GM23338 (cell line): Measurements from ENCODE around the gene EXOC3L4. TPM values are rescaled to one million over a fixed set of nuclear protein-coding genes. Genes with fewer than 3 reads are reported as not detected.

Experiments
- ATAC-seq: fragments of 200-7000 bp; cut with Tn5 transposase; 3 replicates; pipeline ENCODE4 v1.9.1; 2020
- DNase-seq: peaks from one replicate; pipeline ENCODE4 v3.0.0-alpha.2; 2015; ENCODE audit warnings: low spot score
- H2AFZ ChIP-seq: fragments of 200-600 bp; sonication (generic); 2 replicates; pipeline ENCODE4 v1.8.0; 2016; ENCODE audit warnings: antibody characterized with exemption, mild to moderate bottlenecking, moderate library complexity
- H3F3A ChIP-seq: fragments of 200-600 bp; sonication (generic); replicated peaks from 2 replicates; pipeline ENCODE4 v1.8.0; 2017; ENCODE audit warnings: antibody characterized with exemption, mixed run types, low read depth
- H3K27ac ChIP-seq: fragments of 200-600 bp; sonication (generic); 2 replicates; pipeline ENCODE4 v1.6.1; 2016; ENCODE audit warnings: low read depth
- H3K27me3 ChIP-seq: fragments of 200-600 bp; sonication (generic); 2 replicates; pipeline ENCODE4 v1.8.0; 2016; ENCODE audit warnings: mild to moderate bottlenecking, mixed run types, moderate library complexity; ENCODE audit not compliant: insufficient read depth
- H3K36me3 ChIP-seq: fragments of 200-600 bp; sonication (generic); 2 replicates; pipeline ENCODE4 v1.8.0; 2016; ENCODE audit warnings: mild to moderate bottlenecking; ENCODE audit not compliant: insufficient read depth
- H3K4me1 ChIP-seq: fragments of 200-600 bp; sonication (generic); 2 replicates; pipeline ENCODE4 v1.8.0; 2016; ENCODE audit warnings: mild to moderate bottlenecking, moderate library complexity; ENCODE audit not compliant: insufficient read depth
- H3K4me2 ChIP-seq: fragments of 200-600 bp; sonication (generic); 2 replicates; pipeline ENCODE4 v1.7.1; 2017; ENCODE audit warnings: mixed run types
- H3K4me3 ChIP-seq: fragments of 200-600 bp; sonication (generic); 2 replicates; pipeline ENCODE4 v1.6.1; 2016; ENCODE audit warnings: mixed run types
- H3K79me2 ChIP-seq: fragments of 200-600 bp; sonication (generic); replicated peaks from 2 replicates; pipeline ENCODE4 v1.8.0; 2017; ENCODE audit warnings: mild to moderate bottlenecking; ENCODE audit not compliant: insufficient read depth
- H3K9me2 ChIP-seq: fragments of 200-600 bp; sonication (generic); 2 replicates; pipeline ENCODE4 v1.8.0; 2017; ENCODE audit not compliant: insufficient read depth
- H4K20me1 ChIP-seq: fragments of 200-600 bp; sonication (generic); replicated peaks from 2 replicates; pipeline ENCODE4 v1.8.0; 2017; ENCODE audit warnings: mild to moderate bottlenecking; ENCODE audit not compliant: insufficient read depth
- H3K27ac Mint-ChIP-seq: 2 replicates; pipeline ENCODE4 v1.8.0; 2020; ENCODE audit warnings: inconsistent platforms, mild to moderate bottlenecking, moderate library complexity, mixed read lengths
- H3K27me3 Mint-ChIP-seq: 3 replicates; pipeline ENCODE4 v1.8.0; 2022; ENCODE audit warnings: low read depth, mild to moderate bottlenecking, moderate library complexity, mixed read lengths, inconsistent platforms; ENCODE audit not compliant: insufficient read depth, poor library complexity
- H3K36me3 Mint-ChIP-seq: 3 replicates; pipeline ENCODE4 v1.8.0; 2021; ENCODE audit warnings: low read depth, mild to moderate bottlenecking, inconsistent platforms, moderate library complexity, mixed read lengths
- H3K4me1 Mint-ChIP-seq: 3 replicates; pipeline ENCODE4 v1.8.0; 2020; ENCODE audit warnings: mild to moderate bottlenecking, inconsistent platforms, mixed read lengths
- H3K4me3 Mint-ChIP-seq: 3 replicates; pipeline ENCODE4 v1.8.0; 2021; ENCODE audit warnings: moderate library complexity, mild to moderate bottlenecking, inconsistent platforms, mixed read lengths
- H3K9me3 Mint-ChIP-seq: 3 replicates; pipeline ENCODE4 v1.8.0; 2020; ENCODE audit warnings: moderate library complexity, mild to moderate bottlenecking, inconsistent platforms, mixed read lengths
- JUNB ChIP-seq: IDR thresholded peaks from one replicate; pipeline ENCODE4 v1.6.1; 2016; ENCODE audit warnings: antibody characterized with exemption; ENCODE audit not compliant: unreplicated experiment
- NANOG ChIP-seq: IDR thresholded peaks from 2 replicates; pipeline ENCODE4 v1.6.1; 2016; ENCODE audit warnings: antibody characterized with exemption, borderline replicate concordance
- STAT1 ChIP-seq: IDR thresholded peaks from one replicate; pipeline ENCODE4 v1.6.1; 2016; ENCODE audit warnings: antibody characterized with exemption; ENCODE audit not compliant: unreplicated experiment
- polyA plus RNA-seq: library from polyadenylated mRNA; unstranded; fragments of >200 nt; fragmentation: Nextera tagmentation; extraction: Ambion mirVana; gene quantifications from 2 replicates; pipeline ENCODE4 v1.2.1, GENCODE V29; 2016
- total RNA-seq: library from RNA; depleted of rRNA; stranded (reverse); fragments of >200 nt; shearing (Covaris generic); gene quantifications from 2 replicates; pipeline ENCODE4 v1.2.3, GENCODE V29; 2014
- TF ChIP-seq, protein P1 (sequence below): fragments of 250-450 bp; sonication (Bioruptor Pico); IDR thresholded peaks from 2 replicates; pipeline ENCODE4 v1.5.0; 2020; ENCODE audit warnings: mild to moderate bottlenecking, moderate library complexity
- TF ChIP-seq, protein P2 (sequence below): IDR thresholded peaks from 2 replicates; pipeline ENCODE4 v1.6.1; 2016; ENCODE audit warnings: antibody characterized with exemption

The EXOC3L4 gene
- total and polyA plus RNA-seq, 2 experiments from 2014 or later: not detected

DNA sequence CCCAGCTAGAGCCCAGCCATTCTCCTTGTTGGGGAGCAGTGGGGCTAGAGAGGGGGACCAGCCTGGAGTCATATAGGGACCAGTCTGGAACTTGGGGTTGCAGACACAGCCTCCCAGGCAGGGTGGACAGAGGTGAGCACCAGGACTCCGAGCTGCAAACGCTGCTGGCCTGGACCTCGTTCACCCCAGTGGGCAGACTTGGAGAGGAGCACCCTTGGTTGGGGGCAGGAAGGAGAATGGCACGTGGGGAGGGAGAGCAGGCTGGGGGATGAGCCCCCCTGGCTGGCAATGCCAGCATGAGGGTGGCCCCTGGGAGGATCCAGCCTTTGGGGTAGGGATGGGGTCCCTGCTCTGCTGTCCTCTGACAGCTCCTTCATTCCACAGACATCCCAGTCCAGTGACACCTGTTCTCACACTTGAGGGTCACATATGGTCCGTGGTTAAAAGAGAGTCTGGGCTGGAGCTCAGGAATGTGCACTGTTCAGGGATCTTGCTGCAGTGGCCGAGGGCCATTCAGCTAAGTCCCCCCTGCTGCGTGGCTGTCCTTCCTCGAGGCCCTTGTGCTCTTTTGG lies 7.7 kb upstream of the EXOC3L4 start (continued):
- TF ChIP-seq, protein P1, sequence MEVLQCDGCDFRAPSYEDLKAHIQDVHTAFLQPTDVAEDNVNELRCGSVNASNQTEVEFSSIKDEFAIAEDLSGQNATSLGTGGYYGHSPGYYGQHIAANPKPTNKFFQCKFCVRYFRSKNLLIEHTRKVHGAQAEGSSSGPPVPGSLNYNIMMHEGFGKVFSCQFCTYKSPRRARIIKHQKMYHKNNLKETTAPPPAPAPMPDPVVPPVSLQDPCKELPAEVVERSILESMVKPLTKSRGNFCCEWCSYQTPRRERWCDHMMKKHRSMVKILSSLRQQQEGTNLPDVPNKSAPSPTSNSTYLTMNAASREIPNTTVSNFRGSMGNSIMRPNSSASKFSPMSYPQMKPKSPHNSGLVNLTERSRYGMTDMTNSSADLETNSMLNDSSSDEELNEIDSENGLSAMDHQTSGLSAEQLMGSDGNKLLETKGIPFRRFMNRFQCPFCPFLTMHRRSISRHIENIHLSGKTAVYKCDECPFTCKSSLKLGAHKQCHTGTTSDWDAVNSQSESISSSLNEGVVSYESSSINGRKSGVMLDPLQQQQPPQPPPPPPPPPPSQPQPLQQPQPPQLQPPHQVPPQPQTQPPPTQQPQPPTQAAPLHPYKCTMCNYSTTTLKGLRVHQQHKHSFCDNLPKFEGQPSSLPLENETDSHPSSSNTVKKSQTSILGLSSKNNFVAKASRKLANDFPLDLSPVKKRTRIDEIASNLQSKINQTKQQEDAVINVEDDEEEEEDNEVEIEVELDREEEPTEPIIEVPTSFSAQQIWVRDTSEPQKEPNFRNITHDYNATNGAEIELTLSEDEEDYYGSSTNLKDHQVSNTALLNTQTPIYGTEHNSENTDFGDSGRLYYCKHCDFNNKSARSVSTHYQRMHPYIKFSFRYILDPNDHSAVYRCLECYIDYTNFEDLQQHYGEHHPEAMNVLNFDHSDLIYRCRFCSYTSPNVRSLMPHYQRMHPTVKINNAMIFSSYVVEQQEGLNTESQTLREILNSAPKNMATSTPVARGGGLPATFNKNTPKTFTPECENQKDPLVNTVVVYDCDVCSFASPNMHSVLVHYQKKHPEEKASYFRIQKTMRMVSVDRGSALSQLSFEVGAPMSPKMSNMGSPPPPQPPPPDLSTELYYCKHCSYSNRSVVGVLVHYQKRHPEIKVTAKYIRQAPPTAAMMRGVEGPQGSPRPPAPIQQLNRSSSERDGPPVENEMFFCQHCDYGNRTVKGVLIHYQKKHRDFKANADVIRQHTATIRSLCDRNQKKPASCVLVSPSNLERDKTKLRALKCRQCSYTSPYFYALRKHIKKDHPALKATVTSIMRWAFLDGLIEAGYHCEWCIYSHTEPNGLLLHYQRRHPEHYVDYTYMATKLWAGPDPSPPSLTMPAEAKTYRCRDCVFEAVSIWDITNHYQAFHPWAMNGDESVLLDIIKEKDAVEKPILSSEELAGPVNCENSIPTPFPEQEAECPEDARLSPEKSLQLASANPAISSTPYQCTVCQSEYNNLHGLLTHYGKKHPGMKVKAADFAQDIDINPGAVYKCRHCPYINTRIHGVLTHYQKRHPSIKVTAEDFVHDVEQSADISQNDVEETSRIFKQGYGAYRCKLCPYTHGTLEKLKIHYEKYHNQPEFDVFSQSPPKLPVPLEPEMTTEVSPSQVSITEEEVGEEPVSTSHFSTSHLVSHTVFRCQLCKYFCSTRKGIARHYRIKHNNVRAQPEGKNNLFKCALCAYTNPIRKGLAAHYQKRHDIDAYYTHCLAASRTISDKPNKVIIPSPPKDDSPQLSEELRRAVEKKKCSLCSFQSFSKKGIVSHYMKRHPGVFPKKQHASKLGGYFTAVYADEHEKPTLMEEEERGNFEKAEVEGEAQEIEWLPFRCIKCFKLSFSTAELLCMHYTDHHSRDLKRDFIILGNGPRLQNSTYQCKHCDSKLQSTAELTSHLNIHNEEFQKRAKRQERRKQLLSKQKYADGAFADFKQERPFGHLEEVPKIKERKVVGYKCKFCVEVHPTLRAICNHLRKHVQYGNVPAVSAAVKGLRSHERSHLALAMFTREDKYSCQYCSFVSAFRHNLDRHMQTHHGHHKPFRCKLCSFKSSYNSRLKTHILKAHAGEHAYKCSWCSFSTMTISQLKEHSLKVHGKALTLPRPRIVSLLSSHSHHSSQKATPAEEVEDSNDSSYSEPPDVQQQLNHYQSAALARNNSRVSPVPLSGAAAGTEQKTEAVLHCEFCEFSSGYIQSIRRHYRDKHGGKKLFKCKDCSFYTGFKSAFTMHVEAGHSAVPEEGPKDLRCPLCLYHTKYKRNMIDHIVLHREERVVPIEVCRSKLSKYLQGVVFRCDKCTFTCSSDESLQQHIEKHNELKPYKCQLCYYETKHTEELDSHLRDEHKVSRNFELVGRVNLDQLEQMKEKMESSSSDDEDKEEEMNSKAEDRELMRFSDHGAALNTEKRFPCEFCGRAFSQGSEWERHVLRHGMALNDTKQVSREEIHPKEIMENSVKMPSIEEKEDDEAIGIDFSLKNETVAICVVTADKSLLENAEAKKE (CRISPR knock-in tag): no peak
- no peak for TF ChIP-seq JUNB

GRCh38 chr14:103087343-103087835 lies 7.1 kb upstream of the EXOC3L4 start:
- H3K4me1 ChIP-seq: peaks cover 6% of the 10 kb centered on the region
- ATAC-seq: peak; percentile 3; the same call in 2 of the 3 replicates
- 0 out of 2 replicates have a peak, but pooled peaks cover 4% of the 10 kb centered on the region for H3F3A ChIP-seq
- Mint-ChIP-seq H3K27ac (no peak overlapping the region), H3K36me3 (no peaks in the 10 kb centered on the region), H3K9me3 (no peaks in the 10 kb centered on the region), H3K4me1 (peaks cover 6% of the 10 kb centered on the region; the same call in 2 of the 3 replicates), H3K27me3 (peaks cover 27% of the 10 kb centered on the region), H3K4me3 (no peak overlapping the region)
- H3K4me2 ChIP-seq: no peak overlapping the region
- no peaks in the 10 kb centered on the region for H4K20me1 ChIP-seq
- H3K27me3 ChIP-seq: peaks cover 44% of the 10 kb centered on the region
- no peak overlapping the region for H2AFZ ChIP-seq
- H3K9me2 ChIP-seq: 0 out of 2 replicates have a peak, but pooled peaks cover 2% of the 10 kb centered on the region
- no peak overlapping the region for H3K27ac ChIP-seq
- no peak overlapping the region for H3K4me3 ChIP-seq
- H3K36me3 ChIP-seq: no peaks in the 10 kb centered on the region
- peak; percentile 53 for DNase-seq
- no peaks in the 10 kb centered on the region for H3K79me2 ChIP-seq
- TF ChIP-seq, protein P1 (CRISPR knock-in tag): no peak
- no peak for TF ChIP-seq STAT1
- TF ChIP-seq NANOG: no peak
- TF ChIP-seq, protein P2, sequence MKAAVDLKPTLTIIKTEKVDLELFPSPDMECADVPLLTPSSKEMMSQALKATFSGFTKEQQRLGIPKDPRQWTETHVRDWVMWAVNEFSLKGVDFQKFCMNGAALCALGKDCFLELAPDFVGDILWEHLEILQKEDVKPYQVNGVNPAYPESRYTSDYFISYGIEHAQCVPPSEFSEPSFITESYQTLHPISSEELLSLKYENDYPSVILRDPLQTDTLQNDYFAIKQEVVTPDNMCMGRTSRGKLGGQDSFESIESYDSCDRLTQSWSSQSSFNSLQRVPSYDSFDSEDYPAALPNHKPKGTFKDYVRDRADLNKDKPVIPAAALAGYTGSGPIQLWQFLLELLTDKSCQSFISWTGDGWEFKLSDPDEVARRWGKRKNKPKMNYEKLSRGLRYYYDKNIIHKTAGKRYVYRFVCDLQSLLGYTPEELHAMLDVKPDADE: no peak
